CD4-positive, alpha-beta T cell treated with Interleukin-15 for 1 hour (primary cell): ENCODE results near the gene ARHGAP22.

Source experiments
- DNase-seq: peaks from one replicate; pipeline ENCODE4 v3.0.0-alpha.2; 2020

Gene ARHGAP22

GRCh38 chr10:48459270-48460150 is 145.4 kb downstream of the ARHGAP22 start:
- no peak for DNase-seq

- no peak for DNase-seq
Observed at GRCh38 chr10:48458662-48459048, 146.2 kb downstream of the ARHGAP22 start.

- peak; percentile 5 for DNase-seq
Observed at GRCh38 chr10:48457949-48458661, 146.8 kb downstream of the ARHGAP22 start.

GRCh38 chr10:48456808-48457761 is 147.8 kb downstream of the ARHGAP22 start:
- peak; percentile 13 for DNase-seq

- peak; percentile 50 for DNase-seq
Observed at GRCh38 chr10:48456361-48456804, 148.5 kb downstream of the ARHGAP22 start.

- peak; percentile 17 for DNase-seq
Observed at GRCh38 chr10:48455392-48456151, 149.3 kb downstream of the ARHGAP22 start.

GRCh38 chr10:48455055-48455391 is 149.8 kb downstream of the ARHGAP22 start:
- no peak for DNase-seq

- no peak for DNase-seq
Observed at GRCh38 chr10:48454302-48455054, 150.4 kb downstream of the ARHGAP22 start.

GRCh38 chr10:48453451-48454301 is 151.2 kb downstream of the ARHGAP22 start:
- DNase-seq: no peak

- no peak for DNase-seq
Observed at GRCh38 chr10:48452879-48453412, 151.9 kb downstream of the ARHGAP22 start.

GRCh38 chr10:48451969-48452878 is 152.6 kb downstream of the ARHGAP22 start:
- DNase-seq: no peak

GRCh38 chr10:48450741-48451466 is 154.0 kb downstream of the ARHGAP22 start:
- no peak for DNase-seq

- DNase-seq: no peak
Observed at GRCh38 chr10:48450233-48450740, 154.6 kb downstream of the ARHGAP22 start.

GRCh38 chr10:48449501-48450232 is 155.2 kb downstream of the ARHGAP22 start:
- DNase-seq: no peak

GRCh38 chr10:48448796-48449195 is 156.1 kb downstream of the ARHGAP22 start:
- DNase-seq: no peak

GRCh38 chr10:48447356-48448215 is 157.3 kb downstream of the ARHGAP22 start:
- no peak for DNase-seq
